Fibroblast of the aortic adventitia (primary cell): ENCODE measurements around the gene RFK. TPM values are rescaled to one million over a fixed set of nuclear protein-coding genes. Genes with fewer than 3 reads are reported as not detected.
"Not testable (repeated sequence)": the region's sequence is repeated elsewhere in the genome, so short reads cannot be mapped to it uniquely, and the experiment has no call there.

Experiments used
- DNase-seq: peaks from one replicate; pipeline ENCODE4 v3.0.0-alpha.2; 2010; ENCODE audit warnings: low read depth
- H3K4me3 ChIP-seq: 2 replicates; pipeline ENCODE4 v1.5.1; 2011; ENCODE audit warnings: low read depth, mild to moderate bottlenecking, control low read depth, low read length, moderate library complexity
- total RNA-seq: library from RNA; depleted of rRNA; stranded (reverse); fragments of >200 nt; gene quantifications from 2 replicates; pipeline ENCODE4 v1.2.3, GENCODE V29; 2012; ENCODE audit warnings: low replicate concordance
- TF ChIP-seq, protein P1 (sequence below): IDR thresholded peaks from 2 replicates; pipeline ENCODE4 v1.5.1; 2011; ENCODE audit warnings: mild to moderate bottlenecking, low read length, control low read depth, inconsistent platforms; ENCODE audit not compliant: insufficient read depth

The RFK gene
- total RNA-seq, 1 donor, result 28.7 TPM

DNA sequence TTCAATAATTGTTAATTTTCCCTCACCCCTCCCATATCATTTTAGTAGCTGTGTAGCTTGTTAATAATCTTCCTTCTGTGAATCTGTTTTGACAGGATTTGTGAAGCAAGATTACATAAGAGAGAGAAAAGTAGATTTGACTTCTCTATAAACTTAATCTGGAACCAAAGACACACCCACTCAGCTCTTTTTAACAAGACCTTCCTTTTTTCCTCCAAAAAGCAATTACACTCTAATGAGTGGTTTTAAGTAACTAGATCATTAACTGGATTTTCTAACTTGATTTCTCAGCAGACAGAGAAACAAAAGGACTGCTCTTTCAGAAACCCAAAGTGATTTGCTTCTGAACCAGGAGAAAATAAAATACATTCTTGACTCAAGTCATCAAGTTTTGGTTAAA, 21.9 kb downstream of the RFK start:
- H3K4me3 ChIP-seq, result no peak overlapping the region
- no peak for DNase-seq
- TF ChIP-seq, protein P1, sequence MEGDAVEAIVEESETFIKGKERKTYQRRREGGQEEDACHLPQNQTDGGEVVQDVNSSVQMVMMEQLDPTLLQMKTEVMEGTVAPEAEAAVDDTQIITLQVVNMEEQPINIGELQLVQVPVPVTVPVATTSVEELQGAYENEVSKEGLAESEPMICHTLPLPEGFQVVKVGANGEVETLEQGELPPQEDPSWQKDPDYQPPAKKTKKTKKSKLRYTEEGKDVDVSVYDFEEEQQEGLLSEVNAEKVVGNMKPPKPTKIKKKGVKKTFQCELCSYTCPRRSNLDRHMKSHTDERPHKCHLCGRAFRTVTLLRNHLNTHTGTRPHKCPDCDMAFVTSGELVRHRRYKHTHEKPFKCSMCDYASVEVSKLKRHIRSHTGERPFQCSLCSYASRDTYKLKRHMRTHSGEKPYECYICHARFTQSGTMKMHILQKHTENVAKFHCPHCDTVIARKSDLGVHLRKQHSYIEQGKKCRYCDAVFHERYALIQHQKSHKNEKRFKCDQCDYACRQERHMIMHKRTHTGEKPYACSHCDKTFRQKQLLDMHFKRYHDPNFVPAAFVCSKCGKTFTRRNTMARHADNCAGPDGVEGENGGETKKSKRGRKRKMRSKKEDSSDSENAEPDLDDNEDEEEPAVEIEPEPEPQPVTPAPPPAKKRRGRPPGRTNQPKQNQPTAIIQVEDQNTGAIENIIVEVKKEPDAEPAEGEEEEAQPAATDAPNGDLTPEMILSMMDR, result no peak

DNA sequence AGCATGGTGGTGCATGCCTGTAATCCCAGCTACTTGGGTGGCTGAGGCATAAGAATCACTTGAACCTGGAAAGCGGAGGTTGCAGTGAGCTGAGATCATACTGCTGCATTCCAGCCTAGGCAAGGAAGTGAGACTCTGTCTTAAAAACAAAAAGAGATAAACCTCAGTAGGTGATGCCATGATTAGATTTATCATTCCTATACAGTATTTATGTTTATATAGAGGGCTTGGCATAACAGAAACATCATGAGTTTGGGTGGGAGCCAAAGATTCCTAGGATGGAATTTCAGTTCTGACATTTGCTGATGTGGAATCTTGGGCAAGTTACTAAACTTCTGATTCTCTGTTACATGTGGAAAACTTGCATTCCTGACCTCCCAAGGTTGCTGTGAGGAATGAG, 22.3 kb downstream of the RFK start:
- no peak overlapping the region for H3K4me3 ChIP-seq
- TF ChIP-seq, protein P1, result no peak
- peak; percentile 88 for DNase-seq

DNA sequence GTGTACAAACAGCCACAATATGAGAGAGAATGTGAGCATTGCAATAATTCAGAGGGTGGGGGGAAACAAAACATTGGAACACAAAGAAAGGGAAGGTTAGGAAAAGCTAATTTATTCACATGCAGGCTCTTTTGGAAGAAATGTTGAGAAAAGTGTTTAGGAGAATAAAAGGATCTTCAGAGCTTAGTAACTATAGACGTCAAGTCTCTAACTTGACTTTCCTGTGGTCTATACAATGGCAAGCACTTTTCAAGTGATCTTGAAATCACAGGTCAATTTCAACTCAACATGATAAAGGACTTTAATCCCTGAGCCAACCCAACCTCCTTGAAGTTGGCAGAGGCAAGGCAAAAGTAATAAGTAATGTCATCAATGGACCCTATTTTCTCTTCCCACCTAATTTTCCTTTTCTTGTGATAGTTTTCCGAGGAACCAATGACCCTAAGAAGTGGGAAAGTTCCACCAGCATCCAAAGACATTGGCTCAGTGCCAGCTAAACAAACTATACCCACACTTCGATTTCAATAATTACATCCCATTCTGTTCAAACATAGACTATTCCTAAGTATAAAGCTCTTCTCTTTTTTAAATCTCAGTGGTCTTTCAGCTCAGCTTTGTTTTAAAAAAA, 23.7 kb downstream of the RFK start:
- no peak for DNase-seq
- TF ChIP-seq, protein P1, result no peak
- no peak overlapping the region for H3K4me3 ChIP-seq

DNA sequence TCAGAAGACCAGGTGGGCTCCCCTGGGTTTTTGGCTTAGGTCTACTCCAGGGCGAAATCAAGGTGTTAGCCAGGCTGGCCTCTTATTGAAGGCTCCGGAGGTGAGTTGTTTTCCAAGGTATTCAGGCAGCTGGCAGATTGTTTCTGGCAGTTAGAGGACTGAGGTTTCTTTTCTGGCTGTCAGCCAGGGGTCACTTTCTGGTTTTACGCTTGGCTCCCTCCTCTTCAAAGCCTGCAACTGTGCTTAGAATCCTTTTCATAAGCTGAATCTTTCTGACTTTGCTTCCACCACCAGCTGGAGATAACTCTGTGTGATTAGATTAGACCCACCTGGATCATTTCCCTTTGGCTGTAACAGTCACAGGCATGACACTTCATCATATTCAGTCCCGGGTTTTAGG, 24.6 kb downstream of the RFK start:
- TF ChIP-seq, protein P1, result no peak
- no peak overlapping the region for H3K4me3 ChIP-seq
- peak; percentile 69 for DNase-seq

DNA sequence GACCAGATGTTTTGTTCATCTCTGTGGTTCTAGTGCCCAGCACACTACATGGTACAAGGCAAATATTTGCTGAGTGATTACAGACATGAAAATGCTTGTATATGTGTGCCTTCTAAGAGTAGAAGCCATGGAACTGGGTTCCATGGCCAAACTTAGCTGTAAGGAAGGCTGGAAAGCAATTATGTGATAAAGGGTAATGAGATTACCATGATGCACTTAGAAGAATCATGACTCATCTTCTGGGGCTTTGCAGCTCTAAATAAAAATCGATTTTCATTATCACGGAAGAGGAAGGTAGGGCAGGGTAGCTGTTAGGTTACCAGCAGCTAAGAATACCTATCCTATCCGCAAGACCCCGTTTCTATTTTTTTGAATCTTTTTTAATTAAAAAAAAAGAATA, 28.0 kb downstream of the RFK start:
- TF ChIP-seq, protein P1, result no peak
- no peak overlapping the region for H3K4me3 ChIP-seq
- DNase-seq, result no peak

DNA sequence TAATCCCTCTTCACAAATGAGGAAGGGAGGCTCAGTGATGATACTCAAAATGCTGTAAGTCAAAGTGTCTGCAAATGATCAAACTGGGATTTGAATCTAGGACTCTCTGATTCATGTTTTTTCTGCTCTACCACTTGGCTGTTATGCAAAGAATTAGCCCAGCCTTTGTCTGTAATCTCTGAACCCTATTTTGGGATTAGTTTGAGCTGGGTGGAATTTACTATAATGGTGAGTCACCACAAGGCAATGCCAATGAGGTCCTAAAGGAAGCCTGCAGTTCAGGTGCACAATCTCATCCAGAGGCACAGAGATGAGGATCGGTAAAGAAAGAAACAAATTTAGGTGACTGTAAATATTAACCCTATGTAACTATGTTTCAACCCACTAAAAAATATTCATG, 29.2 kb downstream of the RFK start:
- TF ChIP-seq, protein P1, result no peak
- peak; percentile 81 for DNase-seq
- H3K4me3 ChIP-seq, result no peak overlapping the region

DNA sequence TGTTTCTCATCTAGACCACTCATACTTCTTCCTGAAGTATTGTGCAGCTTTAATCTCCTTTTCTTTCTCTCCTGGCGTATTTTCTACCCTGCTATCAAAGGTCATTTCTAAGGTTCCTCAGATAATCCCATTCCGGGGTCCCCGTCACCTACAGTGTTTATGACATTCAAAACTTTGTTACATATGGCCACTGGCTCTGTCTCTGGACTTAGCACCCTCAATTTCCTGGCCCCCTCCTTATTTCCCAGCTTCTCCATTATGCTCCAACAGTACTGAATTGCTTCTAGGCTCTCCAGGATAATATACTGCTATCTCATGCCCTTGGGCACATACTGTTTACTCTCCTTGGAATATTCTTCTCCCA, 31.2 kb downstream of the RFK start:
- no peak overlapping the region for H3K4me3 ChIP-seq
- DNase-seq, result no peak
- TF ChIP-seq, protein P1, result no peak

DNA sequence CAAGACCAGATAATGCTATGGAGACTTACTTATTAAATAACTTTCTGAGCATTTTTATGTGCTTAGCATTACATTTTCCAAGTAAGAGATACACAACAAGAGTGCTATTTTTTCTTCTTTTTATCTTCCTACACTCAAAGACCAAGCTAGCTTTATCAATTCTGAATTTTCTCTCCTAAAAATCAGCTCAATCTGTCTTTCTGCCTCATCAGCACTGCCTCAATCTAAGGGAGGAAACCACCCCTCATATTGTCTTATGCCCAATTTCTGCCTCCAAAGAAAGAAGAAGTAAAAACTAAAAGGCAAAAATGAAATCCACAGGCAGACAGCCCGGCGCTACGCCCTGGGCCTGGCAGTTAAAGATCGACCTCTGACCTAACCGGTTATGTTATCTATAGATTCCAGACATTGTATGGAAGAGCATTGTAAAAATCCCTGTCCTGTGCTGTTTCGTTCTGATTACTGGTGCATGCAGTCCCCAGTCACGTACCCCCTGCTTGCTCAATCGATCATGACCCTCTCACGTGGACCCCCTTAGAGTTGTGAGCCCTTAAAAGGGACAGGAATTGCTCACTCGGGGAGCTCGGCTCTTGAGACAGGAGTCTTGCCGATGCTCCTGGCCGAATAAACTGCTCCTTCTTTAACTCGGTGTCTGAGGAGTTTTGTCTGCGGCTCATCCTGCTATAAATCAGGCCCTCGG, 31.7 kb downstream of the RFK start:
- H3K4me3 ChIP-seq, DNase-seq: not testable (repeated sequence)
